Measurements from ENCODE around the gene DNAJC16.
"Not testable (repeated sequence)": the region's sequence is repeated elsewhere in the genome, so short reads cannot be mapped to it uniquely, and the experiment has no call there.

Gene DNAJC16

DNA sequence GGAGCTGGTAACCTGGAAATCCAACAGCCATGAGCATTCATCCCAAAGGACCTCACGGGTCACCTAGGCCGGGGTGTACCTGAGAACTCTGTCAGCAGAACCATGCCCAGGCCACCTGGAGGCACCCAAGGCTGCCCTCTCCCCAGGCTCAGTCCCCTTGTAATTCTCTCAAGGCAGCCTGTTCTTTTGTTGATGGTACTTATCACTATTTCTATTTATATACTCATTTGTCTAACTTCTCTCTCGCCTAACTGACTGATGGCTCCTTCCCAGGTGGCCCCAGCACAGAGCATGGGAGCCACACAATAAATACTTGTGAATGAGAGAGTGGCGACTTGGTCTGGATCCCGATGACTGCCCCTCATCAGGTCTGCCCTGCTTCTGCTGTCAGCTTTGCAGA is 19.4 kb upstream of the DNAJC16 start:
- no peak for DNase-seq (ENCODE audit: low read depth, low spot score)

DNA sequence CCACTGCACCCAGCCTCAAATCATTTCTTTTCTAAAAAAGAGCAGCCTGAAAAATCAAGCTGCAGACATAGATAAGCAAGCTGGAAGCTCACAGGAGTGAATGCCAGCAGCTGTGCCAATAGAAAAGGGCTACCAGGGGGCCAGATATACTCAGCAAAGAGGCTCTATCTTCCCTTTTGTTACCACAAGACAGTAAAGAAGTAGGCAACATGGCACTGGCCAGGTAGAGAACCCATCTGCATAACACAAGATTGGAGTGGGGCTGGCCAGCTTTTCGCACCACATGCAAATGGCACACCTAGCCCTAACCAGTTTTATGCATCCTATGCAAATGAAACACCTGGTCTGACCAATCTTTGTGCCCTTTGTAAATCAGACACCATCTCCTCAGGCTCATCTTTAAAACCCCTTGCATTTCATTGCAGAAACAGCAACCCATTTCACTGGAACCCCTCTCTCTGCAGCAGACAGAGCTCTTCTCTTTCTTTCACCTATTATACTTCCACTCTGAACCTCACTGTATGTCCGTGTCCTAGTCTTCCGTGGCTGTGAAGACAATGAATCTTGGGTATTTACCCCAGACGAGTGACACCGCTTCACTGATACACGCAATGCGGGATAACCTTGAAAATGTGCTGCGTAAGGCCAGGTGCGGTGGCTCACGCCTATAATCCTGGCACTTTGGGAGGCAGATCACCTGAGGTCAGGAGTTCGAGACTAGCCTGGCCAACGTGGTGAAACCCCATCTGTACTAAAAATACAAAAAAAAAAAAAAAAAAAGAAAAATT is 17.8 kb upstream of the DNAJC16 start:
- DNase-seq (ENCODE audit: low read depth, low spot score): no peak

DNA sequence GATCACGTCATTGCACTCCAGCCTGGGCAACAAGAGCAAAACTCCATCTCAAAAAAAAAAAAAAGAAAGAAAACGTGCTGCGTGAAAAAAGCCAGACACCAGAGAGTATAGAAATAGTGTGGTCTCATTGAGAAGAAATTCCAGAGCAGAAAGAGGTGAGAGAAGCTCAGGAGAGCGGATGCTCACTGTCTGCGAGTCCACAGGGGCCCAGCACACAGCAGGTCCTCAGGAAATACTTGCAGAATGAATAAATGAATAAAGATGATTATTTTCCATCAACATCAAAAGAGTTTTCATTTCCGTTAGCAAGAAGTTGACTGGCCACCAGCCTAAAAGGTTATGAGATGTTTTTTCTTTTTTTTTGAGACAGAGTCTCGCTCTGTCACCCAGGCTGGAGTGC is 17.1 kb upstream of the DNAJC16 start:
- no peak for DNase-seq (ENCODE audit: low read depth, low spot score)

GRCh38 chr1:15510611-15511405 is 15.8 kb upstream of the DNAJC16 start:
- no peak for DNase-seq (ENCODE audit: low read depth, low spot score)

GRCh38 chr1:15513192-15513591 is 13.5 kb upstream of the DNAJC16 start:
- no peak for DNase-seq (ENCODE audit: low read depth, low spot score)

DNA sequence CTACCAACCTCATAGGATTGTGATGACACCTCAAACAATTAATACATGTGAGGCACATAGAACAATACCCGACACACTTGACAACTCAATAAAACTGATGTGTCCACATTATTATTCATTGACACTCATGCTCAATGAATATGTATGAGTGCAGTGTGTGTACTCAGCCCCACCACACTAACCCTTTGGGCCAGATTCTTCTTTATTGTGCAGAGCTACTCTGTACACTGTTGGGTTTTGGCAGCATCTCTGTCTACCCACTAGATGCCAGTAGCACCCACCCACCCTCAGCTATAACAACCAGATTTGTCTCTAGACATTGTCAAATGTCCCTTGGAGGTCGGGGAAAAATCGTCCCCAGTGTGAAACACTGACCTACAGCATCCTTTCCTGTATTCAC is 12.7 kb upstream of the DNAJC16 start:
- no peak for DNase-seq (ENCODE audit: low read depth, low spot score)

DNA sequence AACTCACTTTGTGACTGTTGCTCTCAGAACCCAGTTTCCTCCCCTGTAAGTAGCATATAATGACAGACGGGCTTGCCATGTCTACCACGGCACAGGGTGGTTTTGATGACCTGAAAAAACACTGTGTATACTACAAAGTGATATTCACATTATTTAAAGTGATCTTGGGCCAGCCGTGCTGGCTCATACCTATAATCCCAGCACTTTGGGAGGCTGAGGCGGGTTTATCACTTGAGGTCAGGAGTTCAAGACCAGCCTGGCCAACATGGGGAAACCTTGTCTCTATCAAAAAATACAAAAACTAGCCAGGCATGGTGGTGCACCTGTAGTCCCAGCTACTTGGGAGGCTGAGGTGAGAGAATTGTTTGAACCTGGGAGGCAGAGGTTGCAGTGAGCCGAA is 12.1 kb upstream of the DNAJC16 start:
- DNase-seq (ENCODE audit: low read depth, low spot score): not testable (repeated sequence)

DNA sequence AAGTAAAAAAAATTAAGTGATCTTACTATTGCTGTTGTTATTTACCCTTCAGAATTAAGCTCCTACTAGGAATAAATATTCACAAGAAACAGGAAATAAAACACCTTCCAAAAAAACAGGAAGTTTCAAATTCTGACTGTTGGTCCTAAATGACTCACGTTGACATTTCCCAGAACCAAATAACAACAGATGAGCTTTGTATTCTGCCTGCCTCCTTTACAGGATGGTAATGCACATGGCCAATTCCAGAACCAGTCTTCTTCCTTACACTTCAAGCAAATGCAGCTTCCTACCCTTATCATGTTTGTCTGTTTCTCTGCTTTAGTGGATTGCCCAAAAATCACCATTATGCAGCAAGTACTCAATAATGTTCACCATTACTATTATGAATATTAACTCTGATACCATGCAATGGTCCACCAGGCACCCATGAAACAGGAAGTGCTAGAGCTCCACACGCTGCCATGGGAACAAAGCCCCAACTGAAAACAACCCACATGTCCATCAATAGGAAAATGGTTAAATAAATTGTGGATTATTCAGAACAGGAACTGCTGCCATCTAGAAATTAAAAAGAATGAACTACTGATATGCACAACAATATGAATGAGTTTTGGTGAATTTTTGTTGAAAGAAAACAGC is 11.5 kb upstream of the DNAJC16 start:
- DNase-seq (ENCODE audit: low read depth, low spot score): no peak

GRCh38 chr1:15519625-15520024 is 7.0 kb upstream of the DNAJC16 start:
- no peak for DNase-seq (ENCODE audit: low read depth, low spot score)

GRCh38 chr1:15521206-15521906 is 5.3 kb upstream of the DNAJC16 start:
- not testable (repeated sequence) for DNase-seq (ENCODE audit: low read depth, low spot score)

DNA sequence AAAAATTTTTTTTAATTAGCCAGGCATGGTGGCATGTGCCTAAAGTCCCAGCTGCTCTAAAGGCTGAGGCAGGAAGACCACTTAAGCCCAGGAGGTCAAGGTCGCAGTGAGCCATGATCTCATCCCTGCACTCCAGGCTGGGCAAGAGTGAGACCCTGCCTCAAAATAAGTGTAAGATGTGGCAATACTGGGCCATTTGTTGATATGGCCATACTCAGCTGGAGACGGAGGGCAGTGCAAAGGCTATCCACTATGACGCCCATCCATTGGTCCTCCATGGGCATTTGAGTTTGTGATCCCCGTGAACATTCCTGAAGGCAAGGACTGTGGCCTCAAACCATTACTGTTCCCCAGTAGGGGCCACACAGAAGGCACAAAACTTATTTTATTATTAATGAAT is 4.1 kb upstream of the DNAJC16 start:
- no peak for DNase-seq (ENCODE audit: low read depth, low spot score)

DNA sequence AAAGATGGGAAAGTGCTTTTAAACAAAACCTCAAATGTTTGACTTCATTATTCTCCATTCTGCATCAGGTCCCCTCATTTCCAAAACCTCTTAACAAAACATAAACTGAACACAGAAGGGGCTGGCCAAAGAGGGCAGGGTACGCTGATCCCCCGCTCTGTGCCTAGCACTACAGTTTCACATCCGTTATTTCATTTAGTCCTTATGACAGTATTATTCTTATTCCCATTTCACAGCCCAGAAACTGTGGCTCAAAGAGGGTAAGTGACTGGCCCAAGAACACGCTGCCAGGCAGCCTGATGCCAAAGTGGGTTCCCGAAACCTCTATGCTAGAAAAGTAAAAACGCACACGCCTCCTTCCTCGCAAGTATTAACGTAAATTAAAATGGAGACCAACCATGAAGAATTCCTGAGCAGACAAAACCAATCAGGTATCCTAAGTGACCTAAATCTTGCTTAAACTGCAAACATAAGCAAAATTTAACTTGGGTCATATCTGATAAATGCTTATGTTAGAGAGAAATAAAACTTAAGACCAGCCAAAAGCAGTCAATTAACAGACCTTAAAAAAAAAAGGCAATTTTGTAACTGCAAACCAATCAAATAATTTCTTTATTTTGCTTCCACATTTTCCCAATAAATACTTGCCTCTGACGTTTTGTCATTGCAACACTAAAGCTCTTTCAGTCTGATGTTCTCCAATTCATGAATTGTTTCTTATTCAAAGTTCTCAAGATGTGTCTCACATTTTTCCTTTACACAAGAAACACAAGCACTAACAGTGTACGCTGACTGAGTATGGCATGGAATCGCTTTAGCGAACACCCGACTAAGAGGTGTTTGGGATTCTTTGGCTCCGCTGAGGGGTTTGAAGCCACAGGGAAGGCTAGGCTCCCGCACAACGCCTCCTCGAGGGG is 3.3 kb upstream of the DNAJC16 start:
- no peak for DNase-seq (ENCODE audit: low read depth, low spot score)

GRCh38 chr1:15524021-15524282 is 2.7 kb upstream of the DNAJC16 start, which contains the start of gene CASP9:
Gene CASP9, minus strand, starts transcription at chr1:15524215. Its CDS starts 15 bp downstream, at chr1:15524200.
- DNase-seq (ENCODE audit: low read depth, low spot score): no peak

DNA sequence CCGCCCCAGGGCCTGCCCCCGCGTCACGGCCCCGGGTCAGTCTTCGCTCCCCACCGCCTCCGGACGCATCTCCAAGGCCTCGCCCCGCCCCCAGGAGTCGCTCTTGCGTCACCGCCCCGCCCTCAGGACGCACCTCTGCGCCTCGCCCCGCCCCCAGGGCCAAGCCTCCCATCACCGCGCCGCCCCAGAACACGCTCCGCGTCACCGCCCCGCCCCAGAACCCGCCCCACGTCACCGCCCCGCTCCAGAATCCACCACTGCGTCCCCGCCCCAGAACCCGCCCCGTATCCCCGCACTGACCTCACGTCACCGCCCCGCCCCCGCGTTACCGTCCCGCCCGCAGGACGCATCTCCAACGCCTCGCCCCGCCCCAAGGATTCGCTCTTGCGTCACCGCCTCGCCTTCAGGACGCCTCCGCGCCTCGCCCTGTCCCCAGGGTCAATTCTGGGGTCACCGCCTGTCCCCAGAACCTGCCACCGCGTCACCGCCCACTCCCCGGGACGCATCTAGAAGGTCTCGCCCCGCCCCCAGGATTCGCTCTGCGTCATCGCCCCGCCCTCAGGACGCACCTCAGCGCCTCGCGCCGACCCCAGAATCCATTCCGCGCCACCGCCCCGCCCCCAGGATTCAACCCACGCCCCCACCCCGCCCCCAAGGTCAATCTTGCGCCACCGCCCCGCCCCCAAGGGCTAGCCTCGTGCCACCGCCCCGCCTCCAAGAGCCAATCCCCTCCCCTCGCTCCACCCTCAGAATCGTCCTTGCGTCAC is 2.2 kb upstream of the DNAJC16 start:
- peak; percentile 99 for DNase-seq (ENCODE audit: low read depth, low spot score)

- DNase-seq (ENCODE audit: low read depth, low spot score): peak; percentile 10
These were observed 1.3 kb upstream of the DNAJC16 start for GRCh38 chr1:15525050-15526020.

- no peak for DNase-seq (ENCODE audit: low read depth, low spot score)
These were observed 593 bp upstream of the DNAJC16 start for GRCh38 chr1:15526021-15526489.

GRCh38 chr1:15531003-15531402 is 4.4 kb downstream of the DNAJC16 start:
- DNase-seq (ENCODE audit: low read depth, low spot score): no peak

DNA sequence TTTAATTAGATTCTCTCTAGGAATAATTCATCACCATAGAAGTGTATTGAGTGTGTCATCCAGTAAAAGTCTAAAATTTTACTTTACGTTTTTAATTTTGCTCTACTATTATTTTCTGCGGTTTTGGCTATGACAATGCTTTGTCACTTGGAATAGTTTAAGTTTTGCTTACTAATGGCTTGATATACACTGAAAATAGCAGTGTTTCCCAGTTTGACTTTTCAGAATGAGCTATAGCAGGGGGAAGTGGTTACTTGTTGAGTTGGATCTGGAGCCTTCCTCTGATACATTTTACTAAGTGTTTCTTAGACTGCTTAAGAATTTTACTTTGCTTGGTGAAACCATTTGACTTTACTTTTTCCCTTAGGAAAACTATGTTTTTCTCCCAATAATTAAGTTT is 5.0 kb downstream of the DNAJC16 start:
- no peak for DNase-seq (ENCODE audit: low read depth, low spot score)

DNA sequence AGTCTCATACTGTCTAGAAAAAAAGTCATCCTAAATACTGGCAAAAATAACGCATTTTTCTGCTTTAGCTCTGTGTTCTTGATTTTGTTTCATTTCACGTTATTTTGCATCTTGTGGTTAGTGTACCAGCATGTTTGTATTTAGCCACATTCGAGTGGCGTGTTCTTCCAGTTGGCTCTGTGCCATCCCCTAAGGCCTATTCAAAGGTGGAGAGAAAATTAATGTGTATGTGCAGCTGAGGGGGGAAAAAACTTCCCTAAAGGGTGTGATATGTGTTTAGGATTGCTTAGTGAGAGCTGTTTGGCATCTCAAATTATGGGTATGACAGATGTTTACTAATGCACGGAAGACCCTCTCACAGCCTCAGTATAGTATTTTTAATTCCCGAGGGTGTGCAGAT is 12.1 kb downstream of the DNAJC16 start:
- DNase-seq (ENCODE audit: low read depth, low spot score): peak; percentile 57

All from astrocyte of the hippocampus (primary cell).